Peyer's patch (tissue), 4 donors: ENCODE data around the gene ZNF814. TPM values are rescaled to one million over a fixed set of nuclear protein-coding genes. Genes with fewer than 3 reads are reported as not detected.
A peak's percentile ranks its signal among the peaks of the same experiment; 100 is the strongest.
"Not testable (repeated sequence)": the region's sequence is repeated elsewhere in the genome, so short reads cannot be mapped to it uniquely, and the experiment has no call there.

Experiments used
- DNase-seq, 3 donors: peaks; one replicate each; pipeline ENCODE4 v3.0.0-alpha.2; 2017 to 2019
- H3K27ac ChIP-seq, 4 donors: fragments of 200-600 bp; sonication (generic); one replicate each; pipeline ENCODE4 v1.5.1; 2016 to 2019
- H3K27me3 ChIP-seq, 2 donors: fragments of 200-600 bp; sonication (generic); one replicate each; pipeline ENCODE4 v1.5.1; 2019
- H3K36me3 ChIP-seq, 3 donors: fragments of 200-600 bp; sonication (generic); one replicate each; pipeline ENCODE4 v1.5.1; 2016 to 2019
- H3K4me1 ChIP-seq, 4 donors: fragments of 200-600 bp; sonication (generic); one replicate each; pipeline ENCODE4 v1.5.1; 2016 to 2019
- H3K4me3 ChIP-seq, 4 donors: fragments of 200-600 bp; sonication (generic); 1 replicate in 3 of 4; 2 replicates in 1 of 4; pipeline ENCODE4 v1.5.1; 2016 to 2019; ENCODE audit warnings: mild to moderate bottlenecking in 1 of 4
- H3K9me3 ChIP-seq, 4 donors: fragments of 200-600 bp; sonication (generic); one replicate each; pipeline ENCODE4 v1.5.1; 2016 to 2019; ENCODE audit warnings: mild to moderate bottlenecking in 1 of 4
- POLR2A ChIP-seq, 2 donors: fragments of 450-650 bp; IDR thresholded peaks; one replicate each; pipeline ENCODE4 v1.5.1; 2017; ENCODE audit warnings: antibody characterized with exemption in 2 of 2, mild to moderate bottlenecking in 2 of 2, moderate library complexity in 2 of 2
- total RNA-seq, 4 donors: library from RNA; depleted of rRNA; stranded (reverse); fragments of >200 nt; gene quantifications; one replicate each; pipeline ENCODE4 v1.1.0, GENCODE V29; 2016
- TF ChIP-seq, protein P1 (sequence below), 6 experiments: fragments of 450-650 bp in 4 of 6; fragments of 200-600 bp in 2 of 6; sonication (generic) in 1 of 6; IDR thresholded peaks; one replicate each; pipeline ENCODE4 v1.5.1; 2017 to 2019; ENCODE audit warnings: antibody characterized with exemption in 6 of 6, mild to moderate bottlenecking in 3 of 6, moderate library complexity in 1 of 6

The ZNF814 gene
- total RNA-seq, 4 donors from 2014 or later, result 15.9 to 49.5 (median 30.8) TPM

DNA sequence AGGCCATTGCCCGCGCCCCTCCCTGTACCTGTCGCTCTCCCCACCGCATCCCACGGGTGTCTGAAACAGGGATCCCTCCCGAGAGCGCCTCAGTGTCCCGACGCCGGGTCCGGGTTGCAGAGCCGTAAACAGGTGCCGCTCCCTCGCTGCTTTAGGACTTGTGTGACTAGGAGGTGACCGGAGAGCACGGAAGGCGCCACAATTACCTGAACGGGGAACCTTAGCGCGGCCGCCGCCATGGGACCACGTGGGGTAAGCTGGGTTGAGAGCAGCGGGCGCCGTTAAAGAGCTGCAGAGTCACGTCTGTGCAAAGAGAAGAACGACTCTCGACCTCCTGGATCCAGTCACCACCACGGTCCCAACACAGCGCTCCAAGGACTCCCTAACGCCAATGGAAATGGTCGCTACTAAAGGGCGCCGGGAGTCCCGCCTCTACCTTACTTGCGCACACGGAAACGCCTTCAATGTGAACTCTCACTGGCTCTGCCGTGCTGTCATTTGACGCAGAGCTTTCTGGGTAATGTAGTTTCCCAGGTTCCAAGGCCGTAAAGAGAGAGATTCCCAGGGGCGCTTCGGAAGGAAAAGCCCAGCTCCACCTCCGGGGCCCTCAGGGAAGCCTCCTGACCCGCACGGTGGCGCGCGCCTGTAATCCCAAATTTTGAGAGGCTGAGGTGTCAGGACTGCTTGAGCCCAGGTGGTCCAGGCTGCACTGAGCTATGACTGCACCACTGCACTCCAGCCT, 74.2 kb downstream of the ZNF814 start, which contains the start of gene ZNF552:
TSS of gene ZNF552 (minus strand) at position 409 of the 742 bp plus-strand sequence. CDS start at position 239, 170 bp downstream.
- Histone ChIP-seq H3K27me3 (no peaks in the 10 kb centered on the region), H3K36me3 (peaks cover 0 to 13% (median 0%) of the 10 kb centered on the region in 3 donors), H3K4me1 (peaks cover 0 to 30% (median 5%) of the 10 kb centered on the region in 4 donors), H3K4me3 (peak within 1 kb of the TSS; percentile 66 to 100 (median 82)), H3K27ac (peak within 1 kb of the TSS; percentile 80 to 93 (median 84)), H3K9me3 (no peaks in the 10 kb centered on the region)
- DNase-seq, result peak; percentile 83 to 94 (median 88)
- TF ChIP-seq, protein P1, sequence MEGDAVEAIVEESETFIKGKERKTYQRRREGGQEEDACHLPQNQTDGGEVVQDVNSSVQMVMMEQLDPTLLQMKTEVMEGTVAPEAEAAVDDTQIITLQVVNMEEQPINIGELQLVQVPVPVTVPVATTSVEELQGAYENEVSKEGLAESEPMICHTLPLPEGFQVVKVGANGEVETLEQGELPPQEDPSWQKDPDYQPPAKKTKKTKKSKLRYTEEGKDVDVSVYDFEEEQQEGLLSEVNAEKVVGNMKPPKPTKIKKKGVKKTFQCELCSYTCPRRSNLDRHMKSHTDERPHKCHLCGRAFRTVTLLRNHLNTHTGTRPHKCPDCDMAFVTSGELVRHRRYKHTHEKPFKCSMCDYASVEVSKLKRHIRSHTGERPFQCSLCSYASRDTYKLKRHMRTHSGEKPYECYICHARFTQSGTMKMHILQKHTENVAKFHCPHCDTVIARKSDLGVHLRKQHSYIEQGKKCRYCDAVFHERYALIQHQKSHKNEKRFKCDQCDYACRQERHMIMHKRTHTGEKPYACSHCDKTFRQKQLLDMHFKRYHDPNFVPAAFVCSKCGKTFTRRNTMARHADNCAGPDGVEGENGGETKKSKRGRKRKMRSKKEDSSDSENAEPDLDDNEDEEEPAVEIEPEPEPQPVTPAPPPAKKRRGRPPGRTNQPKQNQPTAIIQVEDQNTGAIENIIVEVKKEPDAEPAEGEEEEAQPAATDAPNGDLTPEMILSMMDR (IDR thresholded peaks at IDR 0.05), result no peak
- TF ChIP-seq POLR2A (IDR thresholded peaks at IDR 0.05), result peak; percentile 86 to 96

DNA sequence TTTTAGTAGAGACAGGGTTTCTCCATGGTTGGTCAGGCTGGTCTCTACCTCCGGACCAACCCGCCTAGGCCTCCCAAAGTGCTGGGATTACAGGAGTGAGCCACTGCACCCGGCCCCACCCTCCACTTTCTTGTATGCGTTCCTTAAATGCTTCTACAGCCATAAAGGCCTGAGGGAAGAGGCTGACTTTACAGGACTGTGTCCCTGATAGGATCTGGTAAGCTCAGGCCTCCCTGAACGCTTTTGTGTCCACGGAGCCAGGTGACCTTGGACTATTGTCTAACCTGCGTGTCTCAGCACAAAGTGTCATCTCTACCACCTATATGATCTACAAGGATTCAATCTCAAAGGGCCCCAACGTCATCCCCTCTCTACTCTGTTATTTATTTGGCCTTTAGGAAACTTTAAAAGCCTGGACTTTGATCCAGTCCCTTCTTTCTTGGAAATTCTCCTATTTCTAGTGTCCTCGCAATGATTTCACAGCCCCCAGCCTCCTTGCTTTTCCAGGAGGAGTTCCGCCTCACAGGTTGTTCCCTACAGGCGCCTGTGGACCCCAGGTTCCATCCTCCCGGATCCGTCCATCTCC, 74.8 kb downstream of the ZNF814 start:
- Histone ChIP-seq H3K9me3 (no peaks in the 10 kb centered on the region), H3K27me3 (no peaks in the 10 kb centered on the region), H3K4me1 (peaks cover 0 to 32% (median 5%) of the 10 kb centered on the region in 4 donors), H3K4me3 (peak overlapping the region; percentile 66 to 100 (median 82)), H3K36me3 (peaks cover 0 to 20% (median 0%) of the 10 kb centered on the region in 3 donors), H3K27ac (peak overlapping the region; percentile 80 to 93 (median 84))
- DNase-seq, result no peak
- TF ChIP-seq, protein P1 (IDR thresholded peaks at IDR 0.05), result no peak
- TF ChIP-seq POLR2A (IDR thresholded peaks at IDR 0.05), result no peak

DNA sequence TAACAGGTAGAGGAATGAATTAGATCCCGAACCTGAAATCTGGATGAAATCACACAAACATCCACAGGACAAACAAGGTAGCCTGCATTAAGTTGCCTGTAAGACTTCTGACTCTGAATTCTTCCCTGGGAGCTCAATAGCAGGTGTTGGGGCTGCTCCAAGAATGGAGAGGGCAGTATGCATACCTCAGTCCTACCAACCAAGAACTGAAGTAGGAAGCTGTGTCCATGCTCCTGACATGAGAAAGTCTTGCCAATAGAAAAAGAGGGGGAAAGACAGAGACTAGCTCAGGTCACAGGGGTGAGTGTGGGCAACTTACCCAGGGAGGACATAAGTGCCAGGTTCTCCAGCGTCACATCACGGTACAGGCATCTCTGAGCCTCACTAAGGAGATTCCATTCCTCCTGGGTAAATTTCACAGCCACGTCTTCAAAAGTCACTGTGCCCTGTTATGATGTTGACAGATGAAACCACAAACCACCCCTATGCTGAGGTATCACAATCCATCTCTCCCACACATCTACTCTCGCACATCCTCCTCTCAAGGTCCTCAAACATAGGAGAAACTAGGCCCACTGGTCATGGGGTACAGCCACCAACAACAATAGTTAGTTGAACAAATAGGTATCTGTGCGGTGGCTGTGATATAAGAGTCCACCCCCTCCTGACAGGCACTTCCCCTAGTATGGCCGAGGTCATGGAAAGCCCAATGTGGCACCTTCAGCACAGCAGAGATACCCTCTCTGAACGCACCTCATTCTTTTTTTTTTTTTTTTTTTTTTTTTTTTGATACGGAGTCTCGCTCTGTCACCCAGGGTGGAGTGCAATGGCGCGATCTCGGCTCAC, 75.6 kb downstream of the ZNF814 start:
- H3K9me3 ChIP-seq, DNase-seq, H3K27me3 ChIP-seq: not testable (repeated sequence)
- H3K4me3 ChIP-seq, result peak overlapping the region in 2 of 4 donors; percentile 79 to 100
- H3K4me1 ChIP-seq, result peaks cover 0 to 32% (median 5%) of the 10 kb centered on the region in 4 donors
- peaks cover 0 to 24% (median 0%) of the 10 kb centered on the region in 3 donors for H3K36me3 ChIP-seq
- H3K27ac ChIP-seq, result peak overlapping the region in 3 of 4 donors; percentile 8 to 93 (median 83)

DNA sequence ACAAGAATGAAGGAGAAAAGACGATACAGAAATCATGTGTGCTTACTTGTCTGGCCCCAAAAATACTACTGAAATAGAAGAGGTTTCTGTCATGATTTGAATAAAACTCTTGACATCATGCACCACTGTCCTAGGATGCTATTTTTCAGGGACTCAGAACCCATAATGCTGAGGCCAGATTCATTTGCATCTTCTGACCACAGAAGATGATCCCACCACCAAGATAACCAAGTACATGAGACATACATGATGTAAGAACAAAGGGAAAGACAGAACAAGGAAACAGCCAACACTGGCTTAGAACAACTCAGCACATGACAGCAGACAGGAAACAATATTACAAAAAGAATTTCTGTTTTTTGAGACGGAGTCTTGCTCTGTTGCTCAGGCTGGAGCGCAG, 76.6 kb downstream of the ZNF814 start:
- Histone ChIP-seq H3K4me1 (peaks cover 0 to 32% (median 5%) of the 10 kb centered on the region in 4 donors), H3K27me3 (no peaks in the 10 kb centered on the region), H3K36me3 (peaks cover 0 to 34% (median 0%) of the 10 kb centered on the region in 3 donors), H3K4me3 (no peak overlapping the region), H3K27ac (peak overlapping the region in 1 of 4 donors; percentile 8), H3K9me3 (no peaks in the 10 kb centered on the region)
- TF ChIP-seq, protein P1 (IDR thresholded peaks at IDR 0.05), result no peak
- no peak for TF ChIP-seq POLR2A (IDR thresholded peaks at IDR 0.05)
- DNase-seq, result no peak

DNA sequence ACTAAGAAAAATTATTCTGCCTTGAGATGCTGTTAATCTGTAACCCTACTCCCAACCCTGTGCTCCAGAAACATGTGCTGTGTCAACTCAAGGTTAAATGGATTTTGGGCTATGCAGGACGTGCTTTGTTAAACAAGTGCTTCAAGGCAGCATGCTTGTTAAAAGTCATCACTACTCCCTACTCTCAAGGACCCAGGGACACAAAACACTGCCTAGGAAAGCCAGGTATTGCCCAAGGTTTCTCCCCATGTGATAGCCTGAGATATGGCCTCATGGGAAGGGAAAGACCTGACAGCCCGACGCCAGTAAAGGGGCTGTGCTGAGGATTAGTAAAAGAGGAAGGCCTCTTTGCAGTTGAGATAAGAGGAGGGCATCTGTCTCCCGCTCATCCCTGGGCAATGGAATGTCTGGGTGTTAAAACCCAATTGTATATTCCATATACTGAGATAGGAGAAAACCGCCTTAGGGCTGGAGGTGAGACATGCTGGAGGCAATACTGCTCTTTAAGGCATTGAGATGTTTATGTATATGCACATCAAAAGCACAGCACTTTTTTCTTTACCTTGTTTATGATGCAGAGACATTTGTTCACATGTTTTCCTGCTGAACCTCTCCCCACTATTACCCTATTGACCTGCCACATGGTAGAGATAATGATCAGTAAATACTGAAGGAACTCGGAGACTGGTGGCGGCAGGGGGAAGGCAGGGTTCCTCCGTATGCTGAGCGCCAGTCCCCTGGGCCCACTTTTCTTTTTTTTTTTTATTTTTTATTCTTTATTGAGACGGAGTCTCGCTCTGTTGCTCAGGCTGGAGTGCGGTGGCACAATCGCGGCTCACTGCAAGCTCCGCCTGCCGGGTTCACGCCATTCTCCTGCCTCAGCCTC, 78.2 kb downstream of the ZNF814 start:
- Histone ChIP-seq H3K36me3 (peaks cover 0 to 48% (median 0%) of the 10 kb centered on the region in 3 donors), H3K4me1 (peaks cover 0 to 32% (median 5%) of the 10 kb centered on the region in 4 donors), H3K4me3 (peak overlapping the region in 1 of 4 donors; percentile 24), H3K27ac (peak overlapping the region in 2 of 4 donors; percentile 12 to 22)
- H3K27me3 ChIP-seq, H3K9me3 ChIP-seq, DNase-seq: not testable (repeated sequence)
